Endothelial cell of umbilical vein (primary cell): ENCODE measurements around the gene RGS1. TPM values are rescaled to one million over a fixed set of nuclear protein-coding genes. Genes with fewer than 3 reads are reported as not detected.

Experiments used
- BruUV-seq: library from RNA; stranded (reverse); fragments of 400-500 nt; replicated peaks from 2 replicates; lab custom pipeline; 2021; lab: Mats Ljungman, UMichigan
- CTCF ChIA-PET: fragments of 300-600, 350-600 bp; sonication (Branson Sonifier 250); formaldehyde crosslinking; loops from one replicate; lab custom pipeline; 2021; ENCODE audit warnings: antibody characterized with exemption, inconsistent platforms; lab: Charles Lee
- POLR2A ChIA-PET: fragments of 300-600, 350-600 bp; sonication (Branson Sonifier 250); formaldehyde crosslinking; loops from one replicate; lab custom pipeline; 2021; ENCODE audit warnings: antibody characterized with exemption, inconsistent platforms; lab: Charles Lee
- DNase-seq: peaks from one replicate; pipeline ENCODE4 v3.0.0-alpha.2; 2011; ENCODE audit warnings: low read depth, low spot score
- FAIRE-seq: peaks from 2 replicates; lab custom pipeline; 2011; peaks lifted over from hg19 to GRCh38; lab: Jason Lieb, UNC
- H2AFZ ChIP-seq: 2 replicates; pipeline ENCODE4 v1.6.0; 2012; ENCODE audit warnings: low read depth, low read length, control low read depth, inconsistent platforms
- H3K27ac ChIP-seq: 2 replicates; pipeline ENCODE4 v1.5.1; 2011; ENCODE audit warnings: low read depth, mild to moderate bottlenecking, control low read depth, low read length, moderate library complexity; ENCODE audit not compliant: insufficient read depth
- H3K27me3 ChIP-seq, 2 experiments: 2 replicates each; pipeline versions ENCODE4 v1.6.0 to v1.6.1; 2011; ENCODE audit warnings: low read length in 2 of 2, mixed read lengths in 1 of 2; ENCODE audit not compliant: control insufficient read depth in 2 of 2, insufficient read depth in 2 of 2
- H3K36me3 ChIP-seq, 2 experiments: 2 replicates in 1 of 2; 3 replicates in 1 of 2; pipeline ENCODE4 v1.5.1; 2011; ENCODE audit warnings: low read length in 2 of 2, mild to moderate bottlenecking in 1 of 2, moderate library complexity in 1 of 2; ENCODE audit not compliant: control insufficient read depth in 2 of 2, insufficient read depth in 2 of 2; ENCODE audit errors: extremely low read depth in 1 of 2
- H3K4me1 ChIP-seq: 3 replicates; pipeline ENCODE4 v1.5.1; 2011; ENCODE audit warnings: mild to moderate bottlenecking, low read length; ENCODE audit not compliant: control insufficient read depth, insufficient read depth; ENCODE audit errors: extremely low read depth
- H3K4me2 ChIP-seq: 2 replicates; pipeline ENCODE4 v1.6.1; 2011; ENCODE audit warnings: low read length, control low read depth, mixed read lengths; ENCODE audit not compliant: insufficient read depth
- H3K4me3 ChIP-seq, 3 experiments: fragments of 200-600 bp in 1 of 3; sonication (generic), shearing (Covaris generic) in 1 of 3; replicated peaks in 1 of 3; 2 replicates each; pipeline ENCODE4 v1.5.1; 2011 to 2016; ENCODE audit warnings: control low read depth in 3 of 3, low read length in 3 of 3, mild to moderate bottlenecking in 2 of 3, inconsistent platforms in 1 of 3, low read depth in 1 of 3, moderate library complexity in 1 of 3; ENCODE audit not compliant: insufficient read depth in 1 of 3
- H3K79me2 ChIP-seq: 2 replicates; pipeline ENCODE4 v1.6.0; 2012; ENCODE audit warnings: low read length, inconsistent platforms; ENCODE audit not compliant: control insufficient read depth, insufficient read depth
- H3K9ac ChIP-seq: replicated peaks from 2 replicates; pipeline ENCODE3; 2011; ENCODE audit warnings: low read length, control low read depth; ENCODE audit not compliant: insufficient read depth; ENCODE audit errors: extremely low read depth
- H3K9me1 ChIP-seq: replicated peaks from 3 replicates; pipeline ENCODE4 v1.6.0; 2011; ENCODE audit warnings: mild to moderate bottlenecking, low read length; ENCODE audit not compliant: control insufficient read depth, insufficient read depth; ENCODE audit errors: extremely low read depth
- H3K9me3 ChIP-seq: replicated peaks from 2 replicates; pipeline ENCODE4 v1.5.1; 2012; ENCODE audit warnings: low read length, inconsistent platforms; ENCODE audit not compliant: control insufficient read depth, insufficient read depth
- H4K20me1 ChIP-seq: replicated peaks from 2 replicates; pipeline ENCODE3; 2011; ENCODE audit warnings: mild to moderate bottlenecking, low read length; ENCODE audit not compliant: control insufficient read depth, insufficient read depth; ENCODE audit errors: extremely low read depth
- CTCF ChIP-seq, 2 donors: IDR thresholded peaks; 1 replicate in 1 of 2; 2 replicates in 1 of 2; pipeline ENCODE4 v1.5.1; 2011; ENCODE audit warnings: low read length in 2 of 2, mild to moderate bottlenecking in 2 of 2, moderate library complexity in 2 of 2, control low read depth in 1 of 2, inconsistent platforms in 1 of 2, low read depth in 1 of 2; ENCODE audit not compliant: insufficient read depth in 1 of 2; ENCODE audit errors: extremely low read depth in 1 of 2
- EZH2 ChIP-seq: IDR thresholded peaks from 2 replicates; pipeline ENCODE4 v1.6.1; 2012; ENCODE audit warnings: borderline replicate concordance, low read depth, mild to moderate bottlenecking, moderate library complexity, low read length, inconsistent platforms; ENCODE audit not compliant: severe bottlenecking
- FOS ChIP-seq: IDR thresholded peaks from 2 replicates; pipeline ENCODE4 v1.6.1; 2011; ENCODE audit warnings: mild to moderate bottlenecking, low read length, moderate library complexity, borderline replicate concordance; ENCODE audit not compliant: insufficient read depth
- GATA2 ChIP-seq: IDR thresholded peaks from 2 replicates; pipeline ENCODE4 v1.7.0; 2011; ENCODE audit warnings: low read depth, mild to moderate bottlenecking, moderate library complexity, mixed read lengths, low read length; ENCODE audit not compliant: insufficient read length, insufficient read depth
- JUN ChIP-seq: IDR thresholded peaks from 2 replicates; pipeline ENCODE4 v1.6.1; 2011; ENCODE audit warnings: borderline replicate concordance, low read depth; ENCODE audit not compliant: insufficient read length, insufficient read depth
- MAX ChIP-seq: IDR thresholded peaks from 2 replicates; pipeline ENCODE4 v1.6.1; 2011; ENCODE audit not compliant: insufficient read depth, insufficient read length
- MYC ChIP-seq: IDR thresholded peaks from one replicate; pipeline ENCODE4 v1.6.1; 2011; ENCODE audit warnings: mild to moderate bottlenecking, low read depth, low read length
- POLR2A ChIP-seq: IDR thresholded peaks from 2 replicates; pipeline ENCODE4 v1.6.1; 2012; ENCODE audit warnings: low read depth, mild to moderate bottlenecking, control low read depth, low read length
- POLR2AphosphoS5 ChIP-seq: IDR thresholded peaks from 2 replicates; pipeline ENCODE4 v1.6.1; 2012; ENCODE audit warnings: low read depth, mild to moderate bottlenecking, control low read depth, low read length, moderate library complexity; ENCODE audit not compliant: insufficient read depth
- dilution Hi-C: fragments of 300-500 bp; cut with MboI; formaldehyde crosslinking; loops from one replicate; pipeline ENCODE4 v1.15.0; 2019; ENCODE audit warnings: low sequenced_read_pairs; ENCODE audit not compliant: extremely low pct_ligation_motif_present
- intact Hi-C: fragments of 100-400 bp; cut with micrococcal nuclease; formaldehyde crosslinking; loops from one replicate; pipeline ENCODE4 v1.10.0; 2022
- polyA plus RNA-seq, 4 experiments: library from polyadenylated mRNA; depleted of rRNA in 3 of 4; stranded (reverse) in 3 of 4; unstranded in 1 of 4; fragments of >200 nt; gene quantifications; 2 replicates each; pipeline versions ENCODE4 v1.2.1 to v1.2.3, GENCODE V29; 2011 to 2012; ENCODE audit warnings: missing spikeins in 1 of 4
- total RNA-seq: library from RNA; stranded (reverse); gene quantifications from 2 replicates; pipeline ENCODE4 v1.2.3, GENCODE V29; 2021

RGS1 gene
- total and polyA plus RNA-seq, 2 donors (not counting 3 experiments of a cell fraction or from before 2014, with no cell fraction given): not detected

GRCh38 chr1:192527111-192527795 lies 48.3 kb upstream of the RGS1 start:
- Histone ChIP-seq H3K9me1 (no peaks in the 10 kb centered on the region), H3K4me1 (peaks cover 35% of the 10 kb centered on the region), H3K9me3 (no peaks in the 10 kb centered on the region), H3K79me2 (no peaks in the 10 kb centered on the region), H2AFZ (no peak overlapping the region), H3K36me3 (no peaks in the 10 kb centered on the region), H4K20me1 (no peaks in the 10 kb centered on the region), H3K27ac (no peak overlapping the region), H3K9ac (no peak overlapping the region), H3K4me3 (no peak overlapping the region), H3K27me3 (no peaks in the 10 kb centered on the region), H3K4me2 (no peak overlapping the region)
- CTCF ChIA-PET: no interaction called here
- dilution Hi-C loops: no loop called here
- intact Hi-C loops: no loop called here
- TF ChIP-seq MYC: no peak
- TF ChIP-seq POLR2A: no peak
- TF ChIP-seq FOS: no peak
- no peak for TF ChIP-seq POLR2AphosphoS5
- no peak for TF ChIP-seq EZH2
- no peak for TF ChIP-seq CTCF (IDR thresholded peaks at IDR 0.05; ENCODE audit: extremely low read depth in 1 of 2, insufficient read depth in 1 of 2, low read depth in 1 of 2, low read length in 2 of 2)
- no peak for TF ChIP-seq GATA2
- TF ChIP-seq MAX: no peak
- no peak for TF ChIP-seq JUN
- DNase-seq: no peak
- POLR2A ChIA-PET: no interaction called here
- FAIRE-seq: no peak
- BruUV-seq: no TSS peak
